WTC11 (cell line): ENCODE data around the gene PRPF6. TPM values are rescaled to one million over a fixed set of nuclear protein-coding genes. Genes with fewer than 3 reads are reported as not detected.

ENCODE experiments used
- CDX4 ChIP-seq: fragments of 250-450 bp; sonication (Bioruptor Pico); IDR thresholded peaks from 2 replicates; pipeline ENCODE4 v1.9.0; 2021; ENCODE audit warnings: moderate library complexity, mild to moderate bottlenecking, inconsistent platforms, borderline replicate concordance
- CREM ChIP-seq: sonication (generic); formaldehyde crosslinking; IDR thresholded peaks from 2 replicates; pipeline ENCODE4 v1.8.1; 2022; ENCODE audit warnings: mild to moderate bottlenecking, missing genetic modification reagents, moderate library complexity
- E2F4 ChIP-seq: sonication (generic); formaldehyde crosslinking; IDR thresholded peaks from 2 replicates; pipeline ENCODE4 v1.8.1; 2022; ENCODE audit warnings: low read depth, mild to moderate bottlenecking, moderate library complexity, missing genetic modification reagents, borderline replicate concordance
- E2F5 ChIP-seq: sonication (generic); formaldehyde crosslinking; IDR thresholded peaks from 2 replicates; pipeline ENCODE4 v1.8.1; 2022; ENCODE audit warnings: mild to moderate bottlenecking, moderate library complexity, missing genetic modification reagents
- ELF4 ChIP-seq: sonication (generic); formaldehyde crosslinking; IDR thresholded peaks from 2 replicates; pipeline ENCODE4 v1.8.1; 2022; ENCODE audit warnings: low read depth, mild to moderate bottlenecking, moderate library complexity, missing genetic modification reagents
- ESRRA ChIP-seq: sonication (generic); formaldehyde crosslinking; IDR thresholded peaks from 2 replicates; pipeline ENCODE4 v1.8.1; 2022; ENCODE audit warnings: mild to moderate bottlenecking, missing genetic modification reagents, borderline replicate concordance
- ETV6 ChIP-seq: sonication (generic); formaldehyde crosslinking; IDR thresholded peaks from 2 replicates; pipeline ENCODE4 v1.8.1; 2022; ENCODE audit warnings: mild to moderate bottlenecking, missing genetic modification reagents
- FOXK1 ChIP-seq: sonication (generic); formaldehyde crosslinking; IDR thresholded peaks from 2 replicates; pipeline ENCODE4 v1.8.0; 2022; ENCODE audit warnings: mild to moderate bottlenecking, moderate library complexity, missing genetic modification reagents
- FOXP1 ChIP-seq: sonication (generic); formaldehyde crosslinking; IDR thresholded peaks from 2 replicates; pipeline ENCODE4 v1.8.0; 2022; ENCODE audit warnings: missing genetic modification reagents, mild to moderate bottlenecking, moderate library complexity, borderline replicate concordance
- FOXP4 ChIP-seq: sonication (generic); formaldehyde crosslinking; IDR thresholded peaks from 2 replicates; pipeline ENCODE4 v1.8.0; 2022; ENCODE audit warnings: mild to moderate bottlenecking, missing genetic modification reagents
- HMGXB4 ChIP-seq: sonication (generic); formaldehyde crosslinking; IDR thresholded peaks from 2 replicates; pipeline ENCODE4 v1.8.1; 2023; ENCODE audit warnings: mild to moderate bottlenecking, moderate library complexity, missing genetic modification reagents
- MXD4 ChIP-seq: fragments of 250-450 bp; sonication (Bioruptor Pico); IDR thresholded peaks from 2 replicates; pipeline ENCODE4 v1.8.0; 2021; ENCODE audit warnings: mild to moderate bottlenecking, moderate library complexity, borderline replicate concordance
- MYBL2 ChIP-seq: sonication (generic); formaldehyde crosslinking; IDR thresholded peaks from 2 replicates; pipeline ENCODE4 v1.8.1; 2023; ENCODE audit warnings: mild to moderate bottlenecking, moderate library complexity, missing genetic modification reagents
- RELA ChIP-seq: sonication (generic); formaldehyde crosslinking; IDR thresholded peaks from 2 replicates; pipeline ENCODE4 v1.8.1; 2022; ENCODE audit warnings: missing genetic modification reagents, mild to moderate bottlenecking, borderline replicate concordance
- TEAD1 ChIP-seq: sonication (generic); formaldehyde crosslinking; IDR thresholded peaks from 2 replicates; pipeline ENCODE4 v1.8.0; 2022; ENCODE audit warnings: mild to moderate bottlenecking, missing genetic modification reagents
- TP53 ChIP-seq: sonication (generic); formaldehyde crosslinking; IDR thresholded peaks from 2 replicates; pipeline ENCODE4 v1.8.1; 2023; ENCODE audit warnings: mild to moderate bottlenecking, missing genetic modification reagents
- ZBTB21 ChIP-seq: sonication (generic); formaldehyde crosslinking; IDR thresholded peaks from 2 replicates; pipeline ENCODE4 v1.8.1; 2023; ENCODE audit warnings: mild to moderate bottlenecking, missing genetic modification reagents, borderline replicate concordance
- ZNF423 ChIP-seq: fragments of 250-450 bp; sonication (Bioruptor Pico); IDR thresholded peaks from 2 replicates; pipeline ENCODE4 v2.1.2; 2022; ENCODE audit warnings: mild to moderate bottlenecking, moderate library complexity
- total RNA-seq: library from RNA; stranded (reverse); gene quantifications from 3 replicates; pipeline ENCODE4 v1.2.3, GENCODE V29; 2021
- TF ChIP-seq, protein P1 (sequence below): sonication (generic); formaldehyde crosslinking; IDR thresholded peaks from 2 replicates; pipeline ENCODE4 v1.8.0; 2022; ENCODE audit warnings: missing genetic modification reagents
- TF ChIP-seq, protein P2 (sequence below): sonication (generic); formaldehyde crosslinking; IDR thresholded peaks from 2 replicates; pipeline ENCODE4 v1.8.0; 2022; ENCODE audit warnings: mild to moderate bottlenecking, missing genetic modification reagents
- TF ChIP-seq, protein P3 (sequence below): sonication (generic); formaldehyde crosslinking; IDR thresholded peaks from 2 replicates; pipeline ENCODE4 v1.8.1; 2023; ENCODE audit warnings: mild to moderate bottlenecking, missing genetic modification reagents

The PRPF6 gene
- total RNA-seq, 1 experiment from 2014 or later = 79.4 TPM

- TF ChIP-seq FOXP1 (peak; percentile 36; the same call in 1 of the 2 replicates), ZBTB21 (CRISPR knock-in tag) (0 out of 2 replicates have a peak, but pooled peaks have one; percentile 61), E2F4 (CRISPR knock-in tag) (no peak), ELF4 (CRISPR knock-in tag) (no peak), FOXK1 (CRISPR knock-in tag) (peak; percentile 58; the same call in 1 of the 2 replicates), E2F5 (peak; percentile 29; the same call in 1 of the 2 replicates), RELA (CRISPR knock-in tag) (0 out of 2 replicates have a peak, but pooled peaks have one; percentile 36), CREM (peak; percentile 50; the same call in 1 of the 2 replicates), ZNF423 (peak; percentile 60), ETV6 (peak; percentile 36; the same call in 1 of the 2 replicates), MXD4 (CRISPR knock-in tag) (no peak), TEAD1 (CRISPR knock-in tag) (0 out of 2 replicates have a peak, but pooled peaks have one; percentile 7), MYBL2 (no peak), FOXP4 (peak; percentile 11; the same call in 1 of the 2 replicates), ESRRA (no peak), TP53 (CRISPR knock-in tag) (no peak), HMGXB4 (CRISPR knock-in tag) (peak; percentile 23; the same call in 1 of the 2 replicates), CDX4 (CRISPR knock-in tag) (no peak)
- TF ChIP-seq, protein P1, sequence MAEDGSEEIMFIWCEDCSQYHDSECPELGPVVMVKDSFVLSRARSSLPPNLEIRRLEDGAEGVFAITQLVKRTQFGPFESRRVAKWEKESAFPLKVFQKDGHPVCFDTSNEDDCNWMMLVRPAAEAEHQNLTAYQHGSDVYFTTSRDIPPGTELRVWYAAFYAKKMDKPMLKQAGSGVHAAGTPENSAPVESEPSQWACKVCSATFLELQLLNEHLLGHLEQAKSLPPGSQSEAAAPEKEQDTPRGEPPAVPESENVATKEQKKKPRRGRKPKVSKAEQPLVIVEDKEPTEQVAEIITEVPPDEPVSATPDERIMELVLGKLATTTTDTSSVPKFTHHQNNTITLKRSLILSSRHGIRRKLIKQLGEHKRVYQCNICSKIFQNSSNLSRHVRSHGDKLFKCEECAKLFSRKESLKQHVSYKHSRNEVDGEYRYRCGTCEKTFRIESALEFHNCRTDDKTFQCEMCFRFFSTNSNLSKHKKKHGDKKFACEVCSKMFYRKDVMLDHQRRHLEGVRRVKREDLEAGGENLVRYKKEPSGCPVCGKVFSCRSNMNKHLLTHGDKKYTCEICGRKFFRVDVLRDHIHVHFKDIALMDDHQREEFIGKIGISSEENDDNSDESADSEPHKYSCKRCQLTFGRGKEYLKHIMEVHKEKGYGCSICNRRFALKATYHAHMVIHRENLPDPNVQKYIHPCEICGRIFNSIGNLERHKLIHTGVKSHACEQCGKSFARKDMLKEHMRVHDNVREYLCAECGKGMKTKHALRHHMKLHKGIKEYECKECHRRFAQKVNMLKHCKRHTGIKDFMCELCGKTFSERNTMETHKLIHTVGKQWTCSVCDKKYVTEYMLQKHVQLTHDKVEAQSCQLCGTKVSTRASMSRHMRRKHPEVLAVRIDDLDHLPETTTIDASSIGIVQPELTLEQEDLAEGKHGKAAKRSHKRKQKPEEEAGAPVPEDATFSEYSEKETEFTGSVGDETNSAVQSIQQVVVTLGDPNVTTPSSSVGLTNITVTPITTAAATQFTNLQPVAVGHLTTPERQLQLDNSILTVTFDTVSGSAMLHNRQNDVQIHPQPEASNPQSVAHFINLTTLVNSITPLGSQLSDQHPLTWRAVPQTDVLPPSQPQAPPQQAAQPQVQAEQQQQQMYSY (CRISPR knock-in tag) = no peak
- TF ChIP-seq, protein P2, sequence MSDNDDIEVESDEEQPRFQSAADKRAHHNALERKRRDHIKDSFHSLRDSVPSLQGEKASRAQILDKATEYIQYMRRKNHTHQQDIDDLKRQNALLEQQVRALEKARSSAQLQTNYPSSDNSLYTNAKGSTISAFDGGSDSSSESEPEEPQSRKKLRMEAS (CRISPR knock-in tag) = no peak; the same call in 1 of the 2 replicates
- TF ChIP-seq, protein P3, sequence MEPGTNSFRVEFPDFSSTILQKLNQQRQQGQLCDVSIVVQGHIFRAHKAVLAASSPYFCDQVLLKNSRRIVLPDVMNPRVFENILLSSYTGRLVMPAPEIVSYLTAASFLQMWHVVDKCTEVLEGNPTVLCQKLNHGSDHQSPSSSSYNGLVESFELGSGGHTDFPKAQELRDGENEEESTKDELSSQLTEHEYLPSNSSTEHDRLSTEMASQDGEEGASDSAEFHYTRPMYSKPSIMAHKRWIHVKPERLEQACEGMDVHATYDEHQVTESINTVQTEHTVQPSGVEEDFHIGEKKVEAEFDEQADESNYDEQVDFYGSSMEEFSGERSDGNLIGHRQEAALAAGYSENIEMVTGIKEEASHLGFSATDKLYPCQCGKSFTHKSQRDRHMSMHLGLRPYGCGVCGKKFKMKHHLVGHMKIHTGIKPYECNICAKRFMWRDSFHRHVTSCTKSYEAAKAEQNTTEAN (CRISPR knock-in tag) = peak; percentile 36; the same call in 1 of the 2 replicates
Observed at GRCh38 chr20:63957004-63957689, 23.8 kb upstream of the PRPF6 start (continued).
